Nucleus accumbens (tissue), 56 donors: ENCODE measurements around the gene RAB30.

ENCODE experiments used
- DNase-seq, 56 donors: peaks; one replicate each; lab custom pipeline; 2025; lab: John Stamatoyannopoulos, UW

The RAB30 gene

GRCh38 chr11:83071567-83072349, at the start of gene RAB30:
TSS of gene RAB30 (minus strand) at chr11:83071897. CDS start at chr11:82997316, 74,581 bp downstream.
- DNase-seq: peak; percentile 71 to 100 (median 98)

GRCh38 chr11:83120327-83120726, 48.6 kb upstream of the RAB30 start:
- no peak for DNase-seq

GRCh38 chr11:83119216-83119615, 47.5 kb upstream of the RAB30 start:
- no peak for DNase-seq

- DNase-seq: no peak
Measured at GRCh38 chr11:83118814-83119213, 47.1 kb upstream of the RAB30 start.

GRCh38 chr11:83116015-83116641, 44.4 kb upstream of the RAB30 start:
- DNase-seq: no peak

GRCh38 chr11:83115551-83115950, 43.9 kb upstream of the RAB30 start:
- DNase-seq: peak in 1 of 56 donors; percentile 2

GRCh38 chr11:83115026-83115425, 43.3 kb upstream of the RAB30 start:
- DNase-seq: no peak

- no peak for DNase-seq
Measured at GRCh38 chr11:83112886-83113285, 41.2 kb upstream of the RAB30 start.

GRCh38 chr11:83105168-83105567, 33.5 kb upstream of the RAB30 start:
- no peak for DNase-seq

GRCh38 chr11:83102834-83103233, 31.1 kb upstream of the RAB30 start:
- DNase-seq: no peak

- no peak for DNase-seq
Measured at GRCh38 chr11:83097429-83098075, 25.9 kb upstream of the RAB30 start.

GRCh38 chr11:83093634-83094033, 21.9 kb upstream of the RAB30 start:
- no peak for DNase-seq

GRCh38 chr11:83092488-83093384, 21.0 kb upstream of the RAB30 start:
- no peak for DNase-seq

- no peak for DNase-seq
Measured at GRCh38 chr11:83088965-83089364, 17.3 kb upstream of the RAB30 start.

GRCh38 chr11:83087035-83087434, 15.3 kb upstream of the RAB30 start:
- no peak for DNase-seq

- no peak for DNase-seq
Measured at GRCh38 chr11:83079820-83080219, 8.1 kb upstream of the RAB30 start.

GRCh38 chr11:83078269-83078668, 6.6 kb upstream of the RAB30 start:
- DNase-seq: no peak

GRCh38 chr11:83073884-83074283, 2.2 kb upstream of the RAB30 start:
- no peak for DNase-seq

- DNase-seq: no peak
Measured at GRCh38 chr11:83073258-83073657, 1.6 kb upstream of the RAB30 start.
